Neural progenitor cell (in vitro differentiated cells): ENCODE data around the gene SYNPR.

Experiments
- CTCF ChIP-seq: fragments of 200-600 bp; sonication (generic); IDR thresholded peaks from 2 replicates; pipeline ENCODE4 v1.5.1; 2017; ENCODE audit warnings: antibody characterized with exemption, mild to moderate bottlenecking
- EZH2 ChIP-seq: fragments of 200-600 bp; sonication (generic); IDR thresholded peaks from 2 replicates; pipeline ENCODE4 v1.6.1; 2017; ENCODE audit warnings: antibody characterized with exemption, mild to moderate bottlenecking, moderate library complexity

GRCh38 chr3:63324621-63325020, 46.5 kb downstream of the SYNPR start:
- TF ChIP-seq CTCF (no peak), EZH2 (no peak)
